HEK293 (cell line): ENCODE data around the gene ARHGAP28.

Experiments used
- CTCF ChIP-seq: fragments of 450-650 bp; formaldehyde crosslinking; IDR thresholded peaks from 2 replicates; pipeline ENCODE4 v1.5.1; 2016; ENCODE audit warnings: missing biosample characterization, missing genetic modification characterization
- PATZ1 ChIP-seq: fragments of 450-650 bp; formaldehyde crosslinking; IDR thresholded peaks from 2 replicates; pipeline ENCODE4 v1.5.1; 2016; ENCODE audit warnings: missing biosample characterization, missing genetic modification characterization
- PBX3 ChIP-seq: sonication (generic); formaldehyde crosslinking; IDR thresholded peaks from 2 replicates; pipeline ENCODE4 v1.8.1; 2022; ENCODE audit warnings: mild to moderate bottlenecking, moderate library complexity, missing genetic modification reagents
- REST ChIP-seq: fragments of 450-650 bp; formaldehyde crosslinking; IDR thresholded peaks from 2 replicates; pipeline ENCODE4 v1.5.1; 2016; ENCODE audit warnings: missing biosample characterization, missing genetic modification characterization
- SETDB1 ChIP-seq: IDR thresholded peaks from one replicate; pipeline ENCODE4 v1.6.1; 2017; ENCODE audit warnings: mild to moderate bottlenecking, low read length, moderate library complexity, mixed read lengths; ENCODE audit not compliant: insufficient read length
- TCF7L2 ChIP-seq: IDR thresholded peaks from 2 replicates; pipeline ENCODE4 v1.6.1; 2011; ENCODE audit warnings: low read depth, mild to moderate bottlenecking, inconsistent platforms, low read length, moderate library complexity, borderline replicate concordance
- TRIM28 ChIP-seq: IDR thresholded peaks from 2 replicates; pipeline ENCODE4 v1.6.1; 2011; ENCODE audit warnings: low read length, control low read depth, borderline replicate concordance
- ZBTB10 ChIP-seq: fragments of 450-650 bp; formaldehyde crosslinking; IDR thresholded peaks from 2 replicates; pipeline ENCODE4 v1.5.1; 2016; ENCODE audit warnings: missing biosample characterization, missing genetic modification characterization
- ZBTB11 ChIP-seq: fragments of 450-650 bp; formaldehyde crosslinking; conservative IDR thresholded peaks from 2 replicates; pipeline ENCODE4 v1.5.1; 2016; ENCODE audit warnings: low read depth, missing biosample characterization, missing genetic modification characterization
- ZFP41 ChIP-seq: fragments of 450-650 bp; formaldehyde crosslinking; IDR thresholded peaks from 2 replicates; pipeline ENCODE4 v1.5.1; 2016; ENCODE audit warnings: missing biosample characterization, missing genetic modification characterization, borderline replicate concordance
- ZNF184 ChIP-seq: fragments of 450-650 bp; IDR thresholded peaks from 2 replicates; pipeline ENCODE4 v1.5.1; 2018; ENCODE audit warnings: missing biosample characterization, mild to moderate bottlenecking, missing genetic modification characterization
- ZNF280D ChIP-seq: fragments of 450-650 bp; formaldehyde crosslinking; IDR thresholded peaks from 2 replicates; pipeline ENCODE4 v1.5.1; 2016; ENCODE audit warnings: missing biosample characterization, missing genetic modification characterization
- ZNF76 ChIP-seq: fragments of 450-650 bp; formaldehyde crosslinking; IDR thresholded peaks from 2 replicates; pipeline ENCODE4; 2016; ENCODE audit warnings: low read depth, missing biosample characterization, missing genetic modification characterization, borderline replicate concordance
- ZNF768 ChIP-seq: fragments of 450-650 bp; formaldehyde crosslinking; IDR thresholded peaks from 2 replicates; pipeline ENCODE4 v1.5.1; 2018; ENCODE audit warnings: missing biosample characterization, mild to moderate bottlenecking, missing genetic modification characterization

DNA sequence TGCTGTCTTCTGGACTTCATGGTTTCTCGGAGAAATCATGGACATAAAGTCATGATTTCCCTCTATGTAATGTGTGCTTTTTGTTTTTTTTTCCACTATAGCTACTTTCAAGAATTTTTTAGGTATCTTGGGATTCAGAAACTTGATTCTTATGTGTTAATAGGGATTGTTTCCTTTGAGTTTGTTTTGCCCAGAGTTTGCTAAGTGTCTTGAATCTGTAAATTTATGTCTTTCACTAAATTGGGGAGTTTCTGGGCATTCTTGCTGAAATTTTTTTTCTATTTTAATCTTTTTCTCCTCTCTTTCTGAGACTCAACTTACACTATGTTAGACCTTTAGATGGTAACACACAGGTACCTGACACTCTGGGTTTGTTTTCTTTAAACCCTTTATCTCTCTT, 205.3 kb downstream of the ARHGAP28 start:
- no peak for TF ChIP-seq CTCF (tag by site-specific recombination)
- no peak for TF ChIP-seq ZNF76
- TF ChIP-seq REST (tag by site-specific recombination) = no peak
- no peak for TF ChIP-seq ZFP41 (tag by site-specific recombination)
- no peak for TF ChIP-seq PATZ1 (tag by site-specific recombination)
- TF ChIP-seq ZNF768 (tag by site-specific recombination) = no peak
- no peak for TF ChIP-seq TCF7L2
- TF ChIP-seq ZBTB11 = no peak
- no peak for TF ChIP-seq ZNF280D (tag by site-specific recombination)
- TF ChIP-seq TRIM28 = no peak
- no peak for TF ChIP-seq ZBTB10
- TF ChIP-seq ZNF184 (tag by site-specific recombination) = no peak
- TF ChIP-seq PBX3 (CRISPR knock-in tag) = no peak
- TF ChIP-seq SETDB1 = no peak
